Hepatocyte (in vitro differentiated cells): Measurements from ENCODE around the gene ZC3H6. TPM values are rescaled to one million over a fixed set of nuclear protein-coding genes. Genes with fewer than 3 reads are reported as not detected.

Experiments
- DNase-seq: peaks from one replicate; pipeline ENCODE4 v3.0.0-alpha.2; 2016; ENCODE audit warnings: low spot score
- H2AFZ ChIP-seq: fragments of 200-600 bp; sonication (generic); 2 replicates; pipeline ENCODE4 v1.6.0; 2016; ENCODE audit warnings: antibody characterized with exemption, mild to moderate bottlenecking
- H3K27ac ChIP-seq: fragments of 200-600 bp; sonication (generic); 2 replicates; pipeline ENCODE4 v1.5.1; 2016; ENCODE audit warnings: mild to moderate bottlenecking
- H3K27me3 ChIP-seq: fragments of 200-600 bp; sonication (generic); 2 replicates; pipeline ENCODE4 v1.6.1; 2016
- H3K36me3 ChIP-seq: fragments of 200-600 bp; sonication (generic); replicated peaks from 2 replicates; pipeline ENCODE4 v1.5.1; 2016; ENCODE audit warnings: low read depth; ENCODE audit not compliant: insufficient read depth
- H3K4me1 ChIP-seq: fragments of 200-600 bp; sonication (generic); 2 replicates; pipeline ENCODE4 v1.5.1; 2016; ENCODE audit warnings: mild to moderate bottlenecking, moderate library complexity; ENCODE audit not compliant: insufficient read depth
- H3K4me2 ChIP-seq: fragments of 200-600 bp; sonication (generic); 2 replicates; pipeline ENCODE4 v1.6.0; 2016
- H3K4me3 ChIP-seq: fragments of 200-600 bp; sonication (generic); 2 replicates; pipeline ENCODE4 v1.5.1; 2016; ENCODE audit warnings: mild to moderate bottlenecking
- H3K79me2 ChIP-seq: fragments of 200-600 bp; sonication (generic); 2 replicates; pipeline ENCODE4 v1.6.0; 2017; ENCODE audit warnings: mild to moderate bottlenecking
- H3K9me2 ChIP-seq: fragments of 200-600 bp; sonication (generic); replicated peaks from 2 replicates; pipeline ENCODE4 v1.6.0; 2017; ENCODE audit warnings: mild to moderate bottlenecking; ENCODE audit not compliant: insufficient read depth
- H3K9me3 ChIP-seq: fragments of 200-600 bp; sonication (generic); 2 replicates; pipeline ENCODE4 v1.5.1; 2016; ENCODE audit warnings: low read depth, mild to moderate bottlenecking
- H4K20me1 ChIP-seq: fragments of 200-600 bp; sonication (generic); 2 replicates; pipeline ENCODE4 v1.6.0; 2016; ENCODE audit warnings: mild to moderate bottlenecking; ENCODE audit not compliant: insufficient read depth, poor library complexity, severe bottlenecking
- CTCF ChIP-seq: fragments of 200-600 bp; sonication (generic); IDR thresholded peaks from 2 replicates; pipeline ENCODE4 v1.5.1; 2016; ENCODE audit warnings: antibody characterized with exemption, mild to moderate bottlenecking; ENCODE audit not compliant: poor library complexity
- EZH2 ChIP-seq: fragments of 200-600 bp; sonication (generic); IDR thresholded peaks from 2 replicates; pipeline ENCODE4 v1.6.1; 2016; ENCODE audit warnings: antibody characterized with exemption, mild to moderate bottlenecking, borderline replicate concordance
- EZH2phosphoT487 ChIP-seq: fragments of 200-600 bp; sonication (generic); IDR thresholded peaks from one replicate; pipeline ENCODE4 v1.6.1; 2018; ENCODE audit warnings: antibody characterized with exemption, mild to moderate bottlenecking, low read depth, moderate library complexity; ENCODE audit not compliant: unreplicated experiment, severe bottlenecking
- WGBS: methylation state at CpG from one replicate; pipeline ENCODE4 v1.1.6; 2016; ENCODE audit warnings: low lambda C conversion rate; ENCODE audit errors: missing lambda C conversion rate; 5-methylcytosine and 5-hydroxymethylcytosine counted together
- polyA plus RNA-seq: library from polyadenylated mRNA; unstranded; fragments of >200 nt; fragmentation: Nextera tagmentation; extraction: Ambion mirVana; gene quantifications from 2 replicates; pipeline ENCODE4 v1.2.1, GENCODE V29; 2016
- total RNA-seq: library from RNA; depleted of rRNA; stranded (reverse); fragments of >200 nt; gene quantifications from 2 replicates; pipeline ENCODE4 v1.2.3, GENCODE V29; 2014

ZC3H6 gene
- total and polyA plus RNA-seq, 2 experiments from 2014 or later = 1.5 to 4.5 TPM

- H3K4me1 ChIP-seq = peaks cover 5% of the 10 kb centered on the region
- no peaks in the 10 kb centered on the region for H3K9me3 ChIP-seq
- H3K4me3 ChIP-seq = no peak overlapping the region
- no peaks in the 10 kb centered on the region for H4K20me1 ChIP-seq
- WGBS = 100% methylated on average over 2 of the region's 3 CpGs
- no peak for TF ChIP-seq EZH2
- TF ChIP-seq CTCF = no peak
- TF ChIP-seq EZH2phosphoT487 = no peak
- H3K27me3 ChIP-seq = no peaks in the 10 kb centered on the region
- H2AFZ ChIP-seq = no peak overlapping the region
- no peak overlapping the region for H3K4me2 ChIP-seq
- H3K79me2 ChIP-seq = no peaks in the 10 kb centered on the region
- no peak for DNase-seq
- no peaks in the 10 kb centered on the region for H3K9me2 ChIP-seq
- no peaks in the 10 kb centered on the region for H3K36me3 ChIP-seq
- H3K27ac ChIP-seq = no peak overlapping the region
These were observed 46.3 kb downstream of the ZC3H6 start for GRCh38 chr2:112321375-112322320.

- Histone ChIP-seq H2AFZ (no peak overlapping the region), H4K20me1 (no peaks in the 10 kb centered on the region), H3K4me2 (no peak overlapping the region), H3K4me3 (no peak overlapping the region), H3K4me1 (no peaks in the 10 kb centered on the region), H3K9me3 (no peaks in the 10 kb centered on the region), H3K27me3 (no peaks in the 10 kb centered on the region), H3K36me3 (peaks cover 3% of the 10 kb centered on the region), H3K79me2 (no peaks in the 10 kb centered on the region), H3K27ac (no peak overlapping the region), H3K9me2 (no peaks in the 10 kb centered on the region)
- TF ChIP-seq EZH2phosphoT487 (no peak), EZH2 (no peak), CTCF (no peak)
- 98% methylated on average over 3 of the region's 3 CpGs for WGBS
- no peak for DNase-seq
These were observed 47.5 kb downstream of the ZC3H6 start for GRCh38 chr2:112322919-112323318.

GRCh38 chr2:112332123-112332696 is 56.8 kb downstream of the ZC3H6 start:
- H3K27me3 ChIP-seq = no peaks in the 10 kb centered on the region
- H4K20me1 ChIP-seq = no peaks in the 10 kb centered on the region
- TF ChIP-seq CTCF (no peak), EZH2 (no peak)
- no peaks in the 10 kb centered on the region for H3K4me1 ChIP-seq
- H2AFZ ChIP-seq = no peak overlapping the region
- H3K36me3 ChIP-seq = peaks cover 3% of the 10 kb centered on the region
- H3K9me2 ChIP-seq = no peaks in the 10 kb centered on the region
- no peak overlapping the region for H3K4me3 ChIP-seq
- H3K9me3 ChIP-seq = no peaks in the 10 kb centered on the region
- 75% methylated on average over 5 of the region's 5 CpGs for WGBS
- no peak overlapping the region for H3K4me2 ChIP-seq
- no peak overlapping the region for H3K27ac ChIP-seq
- no peaks in the 10 kb centered on the region for H3K79me2 ChIP-seq
- DNase-seq = no peak
